HG03457 (cell line): Measurements from ENCODE around the gene P3H3.

ENCODE experiments used
- ATAC-seq: cut with Tn5 transposase; IDR thresholded peaks from one replicate; pipeline ENCODE4 v1.9.1; 2021; ENCODE audit warnings: moderate number of reproducible peaks; ENCODE audit not compliant: unreplicated experiment

The P3H3 gene

GRCh38 chr12:6799147-6799546 is 29.1 kb upstream of the P3H3 start:
- no peak for ATAC-seq

- ATAC-seq = no peak
Measured at GRCh38 chr12:6807170-6807569, 21.0 kb upstream of the P3H3 start.

GRCh38 chr12:6809056-6809455 is 19.2 kb upstream of the P3H3 start:
- ATAC-seq = no peak

- ATAC-seq = no peak
Measured at GRCh38 chr12:6810758-6811157, 17.4 kb upstream of the P3H3 start.

- no peak for ATAC-seq
Measured at GRCh38 chr12:6813363-6813762, 14.8 kb upstream of the P3H3 start.

GRCh38 chr12:6816598-6816997 is 11.6 kb upstream of the P3H3 start:
- no peak for ATAC-seq

- ATAC-seq = no peak
Measured at GRCh38 chr12:6817098-6817497, 11.1 kb upstream of the P3H3 start.

GRCh38 chr12:6817662-6818157 is 10.5 kb upstream of the P3H3 start:
- no peak for ATAC-seq

- ATAC-seq = no peak
Measured at GRCh38 chr12:6818222-6818621, 10.0 kb upstream of the P3H3 start.

- no peak for ATAC-seq
Measured at GRCh38 chr12:6818645-6819044, 9.6 kb upstream of the P3H3 start.

GRCh38 chr12:6819106-6820030 is 8.8 kb upstream of the P3H3 start:
- ATAC-seq = no peak

- no peak for ATAC-seq
Measured at GRCh38 chr12:6820166-6820565, 8.0 kb upstream of the P3H3 start.

GRCh38 chr12:6821591-6822425 is 6.4 kb upstream of the P3H3 start, which contains the start of gene GPR162:
TSS of gene GPR162 (plus strand) at chr12:6821821. CDS start at chr12:6823899, 2,078 bp downstream.
- no peak for ATAC-seq

- no peak for ATAC-seq
Measured at GRCh38 chr12:6822426-6823135, 5.6 kb upstream of the P3H3 start.

GRCh38 chr12:6823182-6824084 is 4.8 kb upstream of the P3H3 start:
- ATAC-seq = no peak

GRCh38 chr12:6824085-6824775 is 4.0 kb upstream of the P3H3 start:
- no peak for ATAC-seq

GRCh38 chr12:6824901-6825381 is 3.3 kb upstream of the P3H3 start:
- ATAC-seq = no peak

GRCh38 chr12:6825398-6826124 is 2.6 kb upstream of the P3H3 start:
- ATAC-seq = no peak
